ENCODE results near the gene GRIK4. TPM values are rescaled to one million over a fixed set of nuclear protein-coding genes. Genes with fewer than 3 reads are reported as not detected.

The GRIK4 gene
- total and polyA plus RNA-seq, 2 donors (not counting 3 experiments of a cell fraction or from before 2014, with no cell fraction given): 0.81 to 1.6 TPM

GRCh38 chr11:120646206-120646605, 134.7 kb downstream of the GRIK4 start:
- Histone ChIP-seq H4K20me1 (replicated peaks; ENCODE audit: control insufficient read depth, extremely low read depth, insufficient read depth, low read length) (no peaks in the 10 kb centered on the region), H3K4me1 (ENCODE audit: control insufficient read depth, extremely low read depth, insufficient read depth, low read length) (no peaks in the 10 kb centered on the region), H3K79me2 (ENCODE audit: control insufficient read depth, insufficient read depth, low read length) (no peaks in the 10 kb centered on the region), H3K27me3 (ENCODE audit: control insufficient read depth in 2 of 2, insufficient read depth in 2 of 2, low read length in 2 of 2) (peaks cover 15 to 16% of the 10 kb centered on the region in 2 experiments), H3K36me3 (ENCODE audit: control insufficient read depth in 2 of 2, extremely low read depth in 1 of 2, insufficient read depth in 2 of 2, low read length in 2 of 2) (no peaks in the 10 kb centered on the region), H3K9me3 (replicated peaks; ENCODE audit: control insufficient read depth, insufficient read depth, low read length) (no peaks in the 10 kb centered on the region), H3K9me1 (replicated peaks; ENCODE audit: control insufficient read depth, extremely low read depth, insufficient read depth, low read length) (no peaks in the 10 kb centered on the region), H3K27ac (ENCODE audit: insufficient read depth, low read depth, low read length) (no peak overlapping the region), H3K4me2 (ENCODE audit: insufficient read depth, low read length) (no peak overlapping the region), H3K4me3 (replicated peaks in 1 of 3; ENCODE audit: insufficient read depth in 1 of 3, low read depth in 1 of 3, low read length in 3 of 3) (no peak overlapping the region), H3K9ac (replicated peaks; ENCODE audit: extremely low read depth, insufficient read depth, low read length) (no peak overlapping the region), H2AFZ (ENCODE audit: low read depth, low read length) (no peak overlapping the region)
- CTCF ChIA-PET: interaction anchor here (0.6 to 1.2 kb wide), 4 partner anchors 39 to 134 kb away, joined by 3 to 6 read pairs (median 4); partner anchors contain the start of gene GRIK4
- BruUV-seq (replicated peaks): no TSS peak
- POLR2A ChIA-PET: no interaction called here
- no peak for FAIRE-seq
- dilution Hi-C loops (cut with MboI; ENCODE audit: extremely low pct_ligation_motif_present, low sequenced_read_pairs): no loop called here
- TF ChIP-seq EZH2 (IDR thresholded peaks at IDR 0.05; ENCODE audit: borderline replicate concordance, low read depth, low read length, severe bottlenecking) (no peak), GATA2 (IDR thresholded peaks at IDR 0.05; ENCODE audit: insufficient read depth, insufficient read length, low read depth, low read length) (no peak), MYC (IDR thresholded peaks at IDR 0.05; ENCODE audit: low read depth, low read length) (no peak), POLR2AphosphoS5 (IDR thresholded peaks at IDR 0.05; ENCODE audit: insufficient read depth, low read depth, low read length) (no peak), JUN (IDR thresholded peaks at IDR 0.05; ENCODE audit: borderline replicate concordance, insufficient read depth, insufficient read length, low read depth) (no peak), FOS (IDR thresholded peaks at IDR 0.05; ENCODE audit: borderline replicate concordance, insufficient read depth, low read length) (no peak)
- no peak for DNase-seq (ENCODE audit: low read depth, low spot score)
- intact Hi-C loops (cut with micrococcal nuclease): no loop called here

- CTCF ChIA-PET: interaction anchor here (1.0 kb wide), 1 partner anchor 8 kb away, joined by 3 read pairs; no protein-coding TSS in a partner anchor
- TF ChIP-seq MAX (IDR thresholded peaks at IDR 0.05; ENCODE audit: insufficient read depth, insufficient read length) (no peak), GATA2 (IDR thresholded peaks at IDR 0.05; ENCODE audit: insufficient read depth, insufficient read length, low read depth, low read length) (no peak), JUN (IDR thresholded peaks at IDR 0.05; ENCODE audit: borderline replicate concordance, insufficient read depth, insufficient read length, low read depth) (no peak)
- dilution Hi-C loops (cut with MboI; ENCODE audit: extremely low pct_ligation_motif_present, low sequenced_read_pairs): no loop called here
- Histone ChIP-seq H3K9me3 (replicated peaks; ENCODE audit: control insufficient read depth, insufficient read depth, low read length) (no peaks in the 10 kb centered on the region), H3K4me2 (ENCODE audit: insufficient read depth, low read length) (no peak overlapping the region), H3K36me3 (ENCODE audit: control insufficient read depth in 2 of 2, extremely low read depth in 1 of 2, insufficient read depth in 2 of 2, low read length in 2 of 2) (no peaks in the 10 kb centered on the region), H3K27me3 (ENCODE audit: control insufficient read depth in 2 of 2, insufficient read depth in 2 of 2, low read length in 2 of 2) (peaks cover 15 to 16% of the 10 kb centered on the region in 2 experiments), H3K79me2 (ENCODE audit: control insufficient read depth, insufficient read depth, low read length) (no peaks in the 10 kb centered on the region), H4K20me1 (replicated peaks; ENCODE audit: control insufficient read depth, extremely low read depth, insufficient read depth, low read length) (no peaks in the 10 kb centered on the region), H3K9ac (replicated peaks; ENCODE audit: extremely low read depth, insufficient read depth, low read length) (no peak overlapping the region), H3K4me3 (replicated peaks in 1 of 3; ENCODE audit: insufficient read depth in 1 of 3, low read depth in 1 of 3, low read length in 3 of 3) (no peak overlapping the region), H3K27ac (ENCODE audit: insufficient read depth, low read depth, low read length) (no peak overlapping the region), H2AFZ (ENCODE audit: low read depth, low read length) (no peak overlapping the region), H3K4me1 (ENCODE audit: control insufficient read depth, extremely low read depth, insufficient read depth, low read length) (no peaks in the 10 kb centered on the region), H3K9me1 (replicated peaks; ENCODE audit: control insufficient read depth, extremely low read depth, insufficient read depth, low read length) (no peaks in the 10 kb centered on the region)
- no peak for DNase-seq (ENCODE audit: low read depth, low spot score)
- FAIRE-seq: no peak
- POLR2A ChIA-PET: no interaction called here
- no TSS peak for BruUV-seq (replicated peaks)
- intact Hi-C loops (cut with micrococcal nuclease): no loop called here
These were observed 136.1 kb downstream of the GRIK4 start for GRCh38 chr11:120647681-120648080.
